B cell (primary cell): ENCODE results near the gene MMP2. TPM values are rescaled to one million over a fixed set of nuclear protein-coding genes. Genes with fewer than 3 reads are reported as not detected.

ENCODE experiments used
- ATAC-seq: fragments of 200-7000 bp; cut with Tn5 transposase; one replicate; pipeline ENCODE4 v1.10.0; 2021; ENCODE audit warnings: low read depth, mild to moderate bottlenecking, moderate number of reproducible peaks, moderate library complexity
- CTCF ChIA-PET: fragments of 350-600 bp; sonication (Branson Sonifier 250); formaldehyde crosslinking; loops from one replicate; lab custom pipeline; 2021; ENCODE audit warnings: antibody characterized with exemption, inconsistent platforms; lab: Charles Lee
- POLR2A ChIA-PET: fragments of 350-600 bp; sonication (Branson Sonifier 250); formaldehyde crosslinking; loops from one replicate; lab custom pipeline; 2021; ENCODE audit warnings: antibody characterized with exemption; lab: Charles Lee
- DNase-seq: peaks from one replicate; pipeline ENCODE4 v3.0.0; 2013
- H2AFZ ChIP-seq: 2 replicates; pipeline ENCODE4 v1.6.1; 2012; ENCODE audit warnings: mild to moderate bottlenecking, low read depth, low read length; ENCODE audit not compliant: insufficient read depth, poor library complexity, severe bottlenecking
- H3K27ac ChIP-seq, 2 donors: 1 replicate in 1 of 2; 2 replicates in 1 of 2; pipeline ENCODE4 v1.5.1; 2012 to 2013; ENCODE audit warnings: low read length in 2 of 2, mild to moderate bottlenecking in 2 of 2, moderate library complexity in 1 of 2
- H3K27me3 ChIP-seq, 4 experiments: fragments of 200-600 bp in 1 of 4; sonication (generic) in 1 of 4; replicated peaks in 1 of 4; 1 replicate in 2 of 4; 2 replicates in 2 of 4; pipeline versions ENCODE4 v1.6.1 to v1.7.0; 2013 to 2016; ENCODE audit warnings: low read length in 3 of 4, mild to moderate bottlenecking in 2 of 4, mixed read lengths in 1 of 4, moderate library complexity in 1 of 4; ENCODE audit not compliant: insufficient read depth in 4 of 4, control insufficient read depth in 3 of 4; ENCODE audit errors: control extremely low read depth in 1 of 4
- H3K36me3 ChIP-seq, 2 experiments: replicated peaks in 1 of 2; 1 replicate in 1 of 2; 2 replicates in 1 of 2; pipeline versions ENCODE4 v1.6.1 to v1.7.1; 2013; ENCODE audit warnings: low read length in 1 of 2; ENCODE audit not compliant: insufficient read depth in 2 of 2, control insufficient read depth in 1 of 2; ENCODE audit errors: control extremely low read depth in 1 of 2, extremely low read depth in 1 of 2
- H3K4me1 ChIP-seq, 2 donors: fragments of 200-600 bp in 1 of 2; sonication (generic) in 1 of 2; 1 replicate in 1 of 2; 2 replicates in 1 of 2; pipeline versions ENCODE4 v1.5.1 to v1.6.1; 2013 to 2017; ENCODE audit warnings: low read length in 2 of 2; ENCODE audit not compliant: control insufficient read depth in 2 of 2, insufficient read depth in 2 of 2
- H3K4me2 ChIP-seq: replicated peaks from 2 replicates; pipeline ENCODE3; 2012; ENCODE audit warnings: mild to moderate bottlenecking, low read depth, low read length; ENCODE audit not compliant: poor library complexity, severe bottlenecking
- H3K4me3 ChIP-seq, 5 experiments: fragments of 200-600 bp in 1 of 5; sonication (generic) in 1 of 5; 1 replicate in 3 of 5; 2 replicates in 2 of 5; pipeline versions ENCODE4 v1.5.1 to v1.7.0; 2011 to 2016; ENCODE audit warnings: low read length in 4 of 5, mild to moderate bottlenecking in 4 of 5, low read depth in 2 of 5, control low read depth in 1 of 5, moderate library complexity in 1 of 5; ENCODE audit not compliant: insufficient read depth in 1 of 5; ENCODE audit errors: control extremely low read depth in 1 of 5, extremely low read depth in 1 of 5
- H3K79me2 ChIP-seq: fragments of 200-600 bp; sonication (generic); one replicate; pipeline ENCODE4 v1.6.0; 2016; ENCODE audit warnings: low read length; ENCODE audit not compliant: control insufficient read depth, insufficient read depth
- H3K9ac ChIP-seq: fragments of 200-600 bp; sonication (generic); 2 replicates; pipeline ENCODE4 v1.6.1; 2017; ENCODE audit warnings: mild to moderate bottlenecking, low read length, moderate library complexity
- H3K9me3 ChIP-seq, 3 donors: one replicate each; pipeline versions ENCODE4 v1.6.1 to v1.7.1; 2013; ENCODE audit warnings: low read length in 2 of 3; ENCODE audit not compliant: control insufficient read depth in 2 of 3, insufficient read depth in 1 of 3; ENCODE audit errors: control extremely low read depth in 1 of 3
- H4K20me1 ChIP-seq: 2 replicates; pipeline ENCODE4 v1.6.0; 2012; ENCODE audit warnings: mild to moderate bottlenecking, low read length; ENCODE audit not compliant: insufficient read depth, control insufficient read depth, poor library complexity, severe bottlenecking
- H3K27ac Mint-ChIP-seq: one replicate; pipeline ENCODE4 v1.8.0; 2021; ENCODE audit warnings: mixed read lengths
- H3K27me3 Mint-ChIP-seq: one replicate; pipeline ENCODE4 v1.8.0; 2021; ENCODE audit warnings: mixed read lengths
- H3K4me1 Mint-ChIP-seq: one replicate; pipeline ENCODE4 v1.8.0; 2021; ENCODE audit warnings: mixed read lengths
- H3K4me3 Mint-ChIP-seq: one replicate; pipeline ENCODE4 v1.8.0; 2021; ENCODE audit warnings: mixed read lengths
- H3K9me3 Mint-ChIP-seq: one replicate; pipeline ENCODE4 v1.8.0; 2022; ENCODE audit warnings: mixed read lengths; ENCODE audit not compliant: insufficient read depth
- CTCF ChIP-seq: fragments of 200-600 bp; IDR thresholded peaks from one replicate; pipeline ENCODE4 v1.8.0; 2022; ENCODE audit warnings: antibody characterized with exemption, mild to moderate bottlenecking
- EZH2 ChIP-seq: IDR thresholded peaks from 2 replicates; pipeline ENCODE4 v1.6.1; 2012; ENCODE audit warnings: borderline replicate concordance, low read depth, mild to moderate bottlenecking, moderate library complexity, low read length; ENCODE audit not compliant: insufficient read depth, poor library complexity, severe bottlenecking
- WGBS: methylation state at CpG from one replicate; pipeline ENCODE4 v1.1.5; 2013; ENCODE audit warnings: missing lambda C conversion rate; ENCODE audit not compliant: insufficient coverage; 5-methylcytosine and 5-hydroxymethylcytosine counted together
- intact Hi-C: fragments of 100-400 bp; cut with micrococcal nuclease; formaldehyde crosslinking; loops from one replicate; pipeline ENCODE4 v1.10.0; 2022
- polyA plus RNA-seq: library from polyadenylated mRNA; depleted of rRNA; stranded (reverse); fragments of >200 nt; gene quantifications from 2 replicates; pipeline ENCODE4 v1.2.3, GENCODE V29; 2012
- total RNA-seq, 2 donors: library from RNA; stranded (reverse); fragments of 120-200 nt in 1 of 2; gene quantifications; 1 replicate in 1 of 2; 2 replicates in 1 of 2; pipeline versions ENCODE4 v1.2.3 to v1.2.4, GENCODE V29; 2013 to 2022

MMP2 gene
- total and polyA plus RNA-seq, 2 donors (not counting 1 experiment from before 2014, with no cell fraction given), result not detected

GRCh38 chr16:55473587-55473986 is 5.4 kb upstream of the MMP2 start:
- Histone ChIP-seq H3K79me2 (no peaks in the 10 kb centered on the region), H3K4me3 (no peak overlapping the region), H3K9me3 (no peaks in the 10 kb centered on the region), H3K4me1 (no peaks in the 10 kb centered on the region), H3K27ac (no peak overlapping the region), H3K36me3 (no peaks in the 10 kb centered on the region), H2AFZ (no peak overlapping the region), H3K9ac (no peak overlapping the region), H4K20me1 (no peaks in the 10 kb centered on the region), H3K27me3 (peaks cover 0 to 8% (median 3%) of the 10 kb centered on the region in 4 experiments), H3K4me2 (no peak overlapping the region)
- peaks cover 18% of the 10 kb centered on the region for H3K27me3 Mint-ChIP-seq
- TF ChIP-seq EZH2, result no peak
- TF ChIP-seq CTCF, result no peak
- ChIA-PET CTCF (interaction anchor here (1.6 kb wide), 1 partner anchor 9 kb away, joined by 9 read pairs; no protein-coding TSS in a partner anchor), POLR2A (no interaction called here)
- DNase-seq (no peak), ATAC-seq (no peak)
- H3K4me3 Mint-ChIP-seq, result no peak overlapping the region
- H3K4me1 Mint-ChIP-seq, result no peaks in the 10 kb centered on the region
- H3K9me3 Mint-ChIP-seq, result no peaks in the 10 kb centered on the region
- intact Hi-C loops, result no loop called here
- 100% methylated on average over 1 of the region's 2 CpGs for WGBS
- H3K27ac Mint-ChIP-seq, result no peak overlapping the region

- CTCF ChIA-PET, result interaction anchor here (1.5 kb wide), 1 partner anchor 10 kb away, joined by 4 read pairs; no protein-coding TSS in a partner anchor
Observed at GRCh38 chr16:55474821-55475220, 4.2 kb upstream of the MMP2 start.

More at GRCh38 chr16:55474821-55475220, 4.2 kb upstream of the MMP2 start:
- Mint-ChIP-seq H3K27ac (no peak overlapping the region), H3K4me1 (no peaks in the 10 kb centered on the region), H3K4me3 (no peak overlapping the region), H3K27me3 (peaks cover 25% of the 10 kb centered on the region), H3K9me3 (no peaks in the 10 kb centered on the region)
- 100% methylated on average over 2 of the region's 3 CpGs for WGBS
- H3K9ac ChIP-seq, result no peak overlapping the region
- no peaks in the 10 kb centered on the region for H3K4me1 ChIP-seq
- no peak for DNase-seq
- TF ChIP-seq EZH2, result no peak
- TF ChIP-seq CTCF, result no peak
- no peaks in the 10 kb centered on the region for H3K9me3 ChIP-seq
- no peaks in the 10 kb centered on the region for H3K36me3 ChIP-seq
- no peak overlapping the region for H2AFZ ChIP-seq
- H3K27me3 ChIP-seq, result peaks cover 0 to 13% (median 5%) of the 10 kb centered on the region in 4 experiments
- intact Hi-C loops, result no loop called here
- H4K20me1 ChIP-seq, result no peaks in the 10 kb centered on the region
- no peak overlapping the region for H3K4me3 ChIP-seq
- POLR2A ChIA-PET, result no interaction called here
- no peaks in the 10 kb centered on the region for H3K79me2 ChIP-seq
- H3K4me2 ChIP-seq, result no peak overlapping the region
- ATAC-seq, result no peak
- no peak overlapping the region for H3K27ac ChIP-seq
